Right atrium auricular region (tissue), 2 donors: ENCODE data around the gene HMGN4. TPM values are rescaled to one million over a fixed set of nuclear protein-coding genes. Genes with fewer than 3 reads are reported as not detected.

Experiments used
- DNase-seq: peaks from one replicate; pipeline ENCODE4 v3.0.0-alpha.2; 2019; ENCODE audit warnings: low spot score
- H3K27ac ChIP-seq, 2 donors: fragments of 200-600 bp; sonication (generic); 1 replicate in 1 of 2; 2 replicates in 1 of 2; pipeline ENCODE4 v1.5.1; 2016 to 2019
- H3K27me3 ChIP-seq, 2 donors: fragments of 200-600 bp; sonication (generic); one replicate each; pipeline versions ENCODE4 v1.5.1 to v1.6.0; 2017 to 2019
- H3K36me3 ChIP-seq: fragments of 200-600 bp; sonication (generic); one replicate; pipeline ENCODE4 v1.5.1; 2016
- H3K4me1 ChIP-seq, 2 donors: fragments of 200-600 bp; sonication (generic); one replicate each; pipeline versions ENCODE4 v1.5.1 to v1.6.0; 2017 to 2019
- H3K4me3 ChIP-seq, 2 donors: fragments of 200-600 bp; sonication (generic); 1 replicate in 1 of 2; 2 replicates in 1 of 2; pipeline ENCODE4 v1.5.1; 2017 to 2019; ENCODE audit warnings: mild to moderate bottlenecking in 1 of 2, moderate library complexity in 1 of 2
- H3K9me3 ChIP-seq, 2 donors: fragments of 200-600 bp; sonication (generic); one replicate each; pipeline ENCODE4 v1.5.1; 2019
- CTCF ChIP-seq, 2 donors: fragments of 200-600 bp; sonication (generic); IDR thresholded peaks; one replicate each; pipeline ENCODE4 v1.5.1; 2019; ENCODE audit warnings: antibody characterized with exemption in 2 of 2
- total RNA-seq, 2 donors: library from RNA; depleted of rRNA; stranded (reverse); fragments of >200 nt; gene quantifications; one replicate each; pipeline ENCODE4 v1.1.0, GENCODE V29; 2016

Gene HMGN4
- total RNA-seq, 2 donors from 2014 or later: 36.1 to 52.5 TPM

GRCh38 chr6:26533532-26533931 lies 4.6 kb upstream of the HMGN4 start:
- no peaks in the 10 kb centered on the region for H3K36me3 ChIP-seq
- peaks cover 0 to 23% of the 10 kb centered on the region in 2 donors for H3K4me1 ChIP-seq
- no peak for DNase-seq
- TF ChIP-seq CTCF (IDR thresholded peaks at IDR 0.05): no peak
- peak overlapping the region; percentile 77 to 88 for H3K27ac ChIP-seq
- H3K4me3 ChIP-seq: peak overlapping the region; percentile 67 to 70
- H3K9me3 ChIP-seq: no peaks in the 10 kb centered on the region
- no peaks in the 10 kb centered on the region for H3K27me3 ChIP-seq

GRCh38 chr6:26534681-26535465 lies 3.3 kb upstream of the HMGN4 start:
- no peak overlapping the region for H3K4me3 ChIP-seq
- peaks cover 0 to 35% of the 10 kb centered on the region in 2 donors for H3K4me1 ChIP-seq
- H3K27me3 ChIP-seq: no peaks in the 10 kb centered on the region
- no peak overlapping the region for H3K27ac ChIP-seq
- TF ChIP-seq CTCF (IDR thresholded peaks at IDR 0.05): no peak
- no peak for DNase-seq
- H3K9me3 ChIP-seq: no peaks in the 10 kb centered on the region
- H3K36me3 ChIP-seq: no peaks in the 10 kb centered on the region

- no peak for DNase-seq
- Histone ChIP-seq H3K36me3 (no peaks in the 10 kb centered on the region), H3K9me3 (no peaks in the 10 kb centered on the region), H3K4me3 (peak overlapping the region; percentile 80 to 85), H3K4me1 (peaks cover 0 to 36% of the 10 kb centered on the region in 2 donors), H3K27ac (peak overlapping the region; percentile 89), H3K27me3 (no peaks in the 10 kb centered on the region)
- TF ChIP-seq CTCF (IDR thresholded peaks at IDR 0.05): no peak
These were observed 1.5 kb upstream of the HMGN4 start for GRCh38 chr6:26536571-26537159.

GRCh38 chr6:26537160-26537845 lies 863 bp upstream of the HMGN4 start:
- DNase-seq: peak; percentile 97
- Histone ChIP-seq H3K4me1 (peaks cover 0 to 36% of the 10 kb centered on the region in 2 donors), H3K9me3 (no peaks in the 10 kb centered on the region), H3K27ac (peak overlapping the region; percentile 89), H3K4me3 (peak overlapping the region; percentile 80 to 85), H3K36me3 (no peaks in the 10 kb centered on the region), H3K27me3 (no peaks in the 10 kb centered on the region)
- no peak for TF ChIP-seq CTCF (IDR thresholded peaks at IDR 0.05)

- Histone ChIP-seq H3K4me3 (peak overlapping the region; percentile 80 to 85), H3K36me3 (no peaks in the 10 kb centered on the region), H3K27ac (peak overlapping the region; percentile 89), H3K9me3 (no peaks in the 10 kb centered on the region), H3K4me1 (peaks cover 0 to 31% of the 10 kb centered on the region in 2 donors), H3K27me3 (no peaks in the 10 kb centered on the region)
- no peak for DNase-seq
- TF ChIP-seq CTCF (IDR thresholded peaks at IDR 0.05): no peak
These were observed 371 bp downstream of the HMGN4 start for GRCh38 chr6:26538572-26538902.
